CD4-positive, alpha-beta T cell treated with Interferon gamma for 1 hour (primary cell): ENCODE data around the gene EFNA3.

Source experiments
- DNase-seq: peaks from one replicate; pipeline ENCODE4 v3.0.0-alpha.2; 2020

Gene EFNA3

GRCh38 chr1:155070158-155070621 is 8.4 kb upstream of the EFNA3 start:
- DNase-seq = no peak

GRCh38 chr1:155070721-155071569 is 7.7 kb upstream of the EFNA3 start:
- DNase-seq = peak; percentile 85

- DNase-seq = no peak
Measured at GRCh38 chr1:155071701-155072100, 6.9 kb upstream of the EFNA3 start.

- no peak for DNase-seq
Measured at GRCh38 chr1:155072531-155073289, 5.9 kb upstream of the EFNA3 start.

GRCh38 chr1:155073377-155074242 is 5.0 kb upstream of the EFNA3 start:
- no peak for DNase-seq

- DNase-seq = no peak
Measured at GRCh38 chr1:155075535-155075934, 3.1 kb upstream of the EFNA3 start.

- DNase-seq = no peak
Measured at GRCh38 chr1:155076371-155076770, 2.3 kb upstream of the EFNA3 start.

- no peak for DNase-seq
Measured at GRCh38 chr1:155077346-155077745, 1.3 kb upstream of the EFNA3 start.

- DNase-seq = no peak
Measured at GRCh38 chr1:155077758-155078445, 735 bp upstream of the EFNA3 start.

GRCh38 chr1:155079210-155079486 is 511 bp downstream of the EFNA3 start:
- no peak for DNase-seq

GRCh38 chr1:155079487-155080311 is 1.1 kb downstream of the EFNA3 start:
- DNase-seq = no peak

GRCh38 chr1:155080312-155081228 is 1.9 kb downstream of the EFNA3 start:
- DNase-seq = peak; percentile 26

- DNase-seq = no peak
Measured at GRCh38 chr1:155081472-155082300, 3.0 kb downstream of the EFNA3 start.

GRCh38 chr1:155082301-155083051 is 3.8 kb downstream of the EFNA3 start:
- DNase-seq = no peak

GRCh38 chr1:155083052-155083541 is 4.5 kb downstream of the EFNA3 start:
- DNase-seq = no peak

GRCh38 chr1:155083865-155084721 is 5.5 kb downstream of the EFNA3 start:
- no peak for DNase-seq

GRCh38 chr1:155084722-155085503 is 6.3 kb downstream of the EFNA3 start:
- peak; percentile 89 for DNase-seq
